Heart left ventricle (tissue), 16 donors: Measurements from ENCODE around the gene DNAAF5. TPM values are rescaled to one million over a fixed set of nuclear protein-coding genes. Genes with fewer than 3 reads are reported as not detected.
A peak's percentile ranks its signal among the peaks of the same experiment; 100 is the strongest.

Experiments used
- ATAC-seq, 4 donors: fragments of 200-7000 bp; cut with Tn5 transposase; one replicate each; pipeline ENCODE4 v1.9.1; 2020 to 2022; ENCODE audit warnings: moderate library complexity in 4 of 4, mild to moderate bottlenecking in 3 of 4, moderate number of reproducible peaks in 1 of 4
- DNase-seq, 5 donors: peaks; one replicate each; pipeline ENCODE4 v3.0.0-alpha.2; 2020
- H3K27ac ChIP-seq, 12 donors: fragments of 200-600 bp; sonication (generic) in 4 of 12; one replicate each; pipeline versions ENCODE4 v1.5.0 to v1.8.0; 2016 to 2022; ENCODE audit warnings: mild to moderate bottlenecking in 2 of 12
- H3K27me3 ChIP-seq, 9 donors: fragments of 200-600 bp; sonication (generic) in 2 of 9; one replicate each; pipeline versions ENCODE4 v1.5.1 to v1.8.0; 2016 to 2022; ENCODE audit warnings: mild to moderate bottlenecking in 3 of 9
- H3K36me3 ChIP-seq, 9 donors: fragments of 200-600 bp; sonication (generic) in 2 of 9; one replicate each; pipeline versions ENCODE4 v1.5.0 to v1.8.0; 2018 to 2022; ENCODE audit warnings: mild to moderate bottlenecking in 2 of 9
- H3K4me1 ChIP-seq, 12 donors: fragments of 200-600 bp; sonication (generic) in 4 of 12; one replicate each; pipeline versions ENCODE4 v1.5.0 to v1.8.0; 2016 to 2022; ENCODE audit warnings: mild to moderate bottlenecking in 3 of 12
- H3K4me3 ChIP-seq, 12 donors: fragments of 200-600 bp; sonication (generic) in 4 of 12; one replicate each; pipeline versions ENCODE4 v1.5.0 to v1.8.0; 2017 to 2022; ENCODE audit warnings: mild to moderate bottlenecking in 9 of 12, moderate library complexity in 4 of 12
- H3K9me3 ChIP-seq, 12 donors: fragments of 200-600 bp; sonication (generic) in 4 of 12; one replicate each; pipeline versions ENCODE4 v1.5.0 to v1.8.0; 2016 to 2022; ENCODE audit warnings: mild to moderate bottlenecking in 1 of 12
- POLR2A ChIP-seq, 2 donors: fragments of 450-650 bp; IDR thresholded peaks; one replicate each; pipeline ENCODE4 v1.6.1; 2017; ENCODE audit warnings: antibody characterized with exemption in 2 of 2, mild to moderate bottlenecking in 2 of 2, moderate library complexity in 2 of 2
- WGBS, 4 donors: extraction: QIAGEN DNeasy Blood & Tissue Kit in 2 of 4; methylation state at CpG; one replicate each; pipeline versions ENCODE4 v1.1.5 to v1.1.7; 2013 to 2018; 5-methylcytosine and 5-hydroxymethylcytosine counted together
- intact Hi-C, 10 donors: fragments of 100-400 bp; cut with DNase I; formaldehyde crosslinking; loops; one replicate each; pipeline versions ENCODE4 v1.11.1 to v1.14.2; 2022
- polyA plus RNA-seq, 2 donors: library from polyadenylated mRNA; stranded (reverse); fragments of 200-250 nt; gene quantifications; one replicate each; pipeline ENCODE4 v1.2.3, GENCODE V29; 2013
- total RNA-seq, 9 donors: library from RNA; depleted of rRNA in 2 of 9; stranded (reverse); fragments of >200 nt in 2 of 9; fragmentation: NEBNext Ultra II Directional in 3 of 9; extraction: Animal tissue kit (Norgen Biotek cat#: 25700) in 3 of 9; gene quantifications; one replicate each; pipeline versions ENCODE4 v1.1.0 to v1.2.4, GENCODE V29; 2016 to 2023
- TF ChIP-seq, protein P1 (sequence below), 12 donors: fragments of 200-600 bp; sonication (generic) in 4 of 12; IDR thresholded peaks; one replicate each; pipeline versions ENCODE4 v1.5.0 to v1.8.0; 2018 to 2022; ENCODE audit warnings: antibody characterized with exemption in 12 of 12, mild to moderate bottlenecking in 5 of 12
- donor health status: ischemic (EF 13 %, LVEDD 7.1; RV severe dilation, severe dysfunction).
- donor health status: healthy with polysubstance abuse.
- donor health status: DM: no; HTN: yes; CAD: no.
- donor health status: DM: no; HTN: no; CAD: no.
- donor health status: ischemic (EF 25% LVEDD 6.9; RV normal size, moderate dysfunction).
- donor health status: ischemic (EF 25% LVEDD 5.7; RV mildly dilated, moderate dysfunction).
- donor health status: healthy.
- donor health status: DM: yes; HTN: yes; CAD: no.
- donor health status: ischemic (EF 35%, LVEDD 5.7; RV mildly dilated, moderate dysfunction).
- donor health status: nonischemic (EF 11% LVEDD 7.7; RV severe dilation, severe dysfunction).
- donor health status: DM: yes; HTN: yes; CAD: no.
- donor health status: PGD.
- donor health status: ischemic (EF 29% LVEDD 5.4; RV normal size, mild dysfunction).
- donor health status: nonischemic (EF 23%, LVEDD 6.1; RV moderate dilation, normal function).

The DNAAF5 gene
- total and polyA plus RNA-seq, 11 donors = 7.2 to 45.8 (median 23.5) TPM

DNA sequence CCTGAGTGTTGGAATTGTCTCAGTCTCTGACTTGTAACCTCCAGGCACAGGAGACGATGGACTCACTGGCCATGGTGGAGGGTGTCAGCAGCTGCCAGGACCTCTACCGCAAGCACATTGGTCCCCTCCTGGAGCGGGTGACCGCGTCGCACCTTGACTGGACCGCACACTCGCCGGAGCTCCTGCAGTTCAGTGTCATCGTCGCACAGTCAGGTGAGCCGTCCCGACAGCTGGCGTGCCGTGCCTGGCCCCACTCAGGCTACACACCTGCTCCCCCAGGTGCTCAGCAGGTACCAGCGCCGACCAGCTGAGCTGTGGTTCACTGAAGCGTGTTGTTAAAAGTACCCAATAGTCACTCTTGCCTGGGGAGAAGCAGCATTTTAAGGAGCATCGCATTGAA, 37.3 kb downstream of the DNAAF5 start:
- no peaks in the 10 kb centered on the region for H3K9me3 ChIP-seq
- H3K4me3 ChIP-seq = no peak overlapping the region
- DNase-seq (no peak), ATAC-seq (no peak)
- 93 to 98% (median 97%) methylated on average over 13 to 19 of the region's 19 CpGs for WGBS, 4 donors
- no peaks in the 10 kb centered on the region for H3K27me3 ChIP-seq
- H3K27ac ChIP-seq = no peak overlapping the region
- intact Hi-C loops = no loop called here
- H3K4me1 ChIP-seq = peaks cover 0 to 3% (median under 1%) of the 10 kb centered on the region in 12 donors
- H3K36me3 ChIP-seq = peaks cover 3 to 78% (median 64%) of the 10 kb centered on the region in 9 donors
- no peak for TF ChIP-seq POLR2A (IDR thresholded peaks at IDR 0.05)
- TF ChIP-seq, protein P1, sequence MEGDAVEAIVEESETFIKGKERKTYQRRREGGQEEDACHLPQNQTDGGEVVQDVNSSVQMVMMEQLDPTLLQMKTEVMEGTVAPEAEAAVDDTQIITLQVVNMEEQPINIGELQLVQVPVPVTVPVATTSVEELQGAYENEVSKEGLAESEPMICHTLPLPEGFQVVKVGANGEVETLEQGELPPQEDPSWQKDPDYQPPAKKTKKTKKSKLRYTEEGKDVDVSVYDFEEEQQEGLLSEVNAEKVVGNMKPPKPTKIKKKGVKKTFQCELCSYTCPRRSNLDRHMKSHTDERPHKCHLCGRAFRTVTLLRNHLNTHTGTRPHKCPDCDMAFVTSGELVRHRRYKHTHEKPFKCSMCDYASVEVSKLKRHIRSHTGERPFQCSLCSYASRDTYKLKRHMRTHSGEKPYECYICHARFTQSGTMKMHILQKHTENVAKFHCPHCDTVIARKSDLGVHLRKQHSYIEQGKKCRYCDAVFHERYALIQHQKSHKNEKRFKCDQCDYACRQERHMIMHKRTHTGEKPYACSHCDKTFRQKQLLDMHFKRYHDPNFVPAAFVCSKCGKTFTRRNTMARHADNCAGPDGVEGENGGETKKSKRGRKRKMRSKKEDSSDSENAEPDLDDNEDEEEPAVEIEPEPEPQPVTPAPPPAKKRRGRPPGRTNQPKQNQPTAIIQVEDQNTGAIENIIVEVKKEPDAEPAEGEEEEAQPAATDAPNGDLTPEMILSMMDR (IDR thresholded peaks at IDR 0.05) = no peak

DNA sequence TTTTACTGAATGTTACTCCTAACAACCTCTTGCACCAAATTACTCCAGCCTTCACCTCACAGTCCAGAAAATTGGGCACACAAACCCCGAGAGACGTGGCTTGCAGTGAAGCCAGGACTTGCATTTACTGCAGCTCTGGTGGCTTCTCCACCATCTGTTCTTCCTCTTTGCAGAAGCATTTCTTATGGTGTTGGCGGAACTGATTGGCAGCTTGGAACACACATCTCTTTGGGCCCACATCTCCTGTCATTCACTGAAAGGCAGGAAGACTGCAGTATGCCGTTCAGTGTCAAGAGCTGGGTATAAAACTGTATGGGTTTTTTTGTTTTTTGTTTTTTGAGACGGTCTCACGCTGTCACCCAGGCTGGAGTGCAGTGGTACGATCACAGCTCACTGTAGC, 38.9 kb downstream of the DNAAF5 start:
- 93 to 98% (median 96%) methylated on average over 7 of the region's 7 CpGs for WGBS, 4 donors

DNA sequence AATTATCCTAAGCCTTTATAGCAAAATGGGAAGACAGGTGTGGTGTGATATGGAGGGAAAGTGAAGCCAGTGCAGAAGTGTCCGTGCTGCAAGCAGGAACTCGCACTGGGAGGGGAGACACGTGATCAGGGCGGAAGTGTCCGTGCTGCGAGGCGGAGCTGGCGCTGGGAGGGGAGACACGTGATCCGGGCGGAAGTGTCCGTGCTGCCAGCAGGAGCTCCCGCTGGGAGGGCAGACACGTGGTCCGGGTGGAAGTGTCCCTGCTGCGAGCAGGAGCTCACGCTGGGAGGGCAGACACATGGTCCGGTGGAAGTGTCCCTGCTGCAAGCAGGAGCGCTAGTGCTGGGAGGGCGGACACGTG, 41.1 kb downstream of the DNAAF5 start:
- no peak for ATAC-seq
- intact Hi-C loops = no loop called here
- Histone ChIP-seq H3K4me3 (no peak overlapping the region), H3K4me1 (peaks cover 0 to 36% (median 23%) of the 10 kb centered on the region in 12 donors), H3K9me3 (no peaks in the 10 kb centered on the region), H3K27ac (no peak overlapping the region), H3K36me3 (peaks cover 3 to 50% (median 41%) of the 10 kb centered on the region in 9 donors), H3K27me3 (no peaks in the 10 kb centered on the region)
- TF ChIP-seq POLR2A (IDR thresholded peaks at IDR 0.05) = no peak
- TF ChIP-seq, protein P1 (IDR thresholded peaks at IDR 0.05) = no peak
- WGBS, 4 donors = 80 to 94% (median 85%) methylated on average over 19 to 21 of the region's 21 CpGs
- no peak for DNase-seq

More for the DNA sequence above, 38.9 kb downstream of the DNAAF5 start:
- H3K27ac ChIP-seq = no peak overlapping the region
- peaks cover 0 to 16% (median 7%) of the 10 kb centered on the region in 12 donors for H3K4me1 ChIP-seq
- ATAC-seq = no peak
- no peaks in the 10 kb centered on the region for H3K9me3 ChIP-seq
- DNase-seq = no peak
- peaks cover 3 to 65% (median 55%) of the 10 kb centered on the region in 9 donors for H3K36me3 ChIP-seq
- TF ChIP-seq, protein P1 (IDR thresholded peaks at IDR 0.05) = no peak
- TF ChIP-seq POLR2A (IDR thresholded peaks at IDR 0.05) = no peak
- intact Hi-C loops = no loop called here
- no peak overlapping the region for H3K4me3 ChIP-seq
- no peaks in the 10 kb centered on the region for H3K27me3 ChIP-seq

DNA sequence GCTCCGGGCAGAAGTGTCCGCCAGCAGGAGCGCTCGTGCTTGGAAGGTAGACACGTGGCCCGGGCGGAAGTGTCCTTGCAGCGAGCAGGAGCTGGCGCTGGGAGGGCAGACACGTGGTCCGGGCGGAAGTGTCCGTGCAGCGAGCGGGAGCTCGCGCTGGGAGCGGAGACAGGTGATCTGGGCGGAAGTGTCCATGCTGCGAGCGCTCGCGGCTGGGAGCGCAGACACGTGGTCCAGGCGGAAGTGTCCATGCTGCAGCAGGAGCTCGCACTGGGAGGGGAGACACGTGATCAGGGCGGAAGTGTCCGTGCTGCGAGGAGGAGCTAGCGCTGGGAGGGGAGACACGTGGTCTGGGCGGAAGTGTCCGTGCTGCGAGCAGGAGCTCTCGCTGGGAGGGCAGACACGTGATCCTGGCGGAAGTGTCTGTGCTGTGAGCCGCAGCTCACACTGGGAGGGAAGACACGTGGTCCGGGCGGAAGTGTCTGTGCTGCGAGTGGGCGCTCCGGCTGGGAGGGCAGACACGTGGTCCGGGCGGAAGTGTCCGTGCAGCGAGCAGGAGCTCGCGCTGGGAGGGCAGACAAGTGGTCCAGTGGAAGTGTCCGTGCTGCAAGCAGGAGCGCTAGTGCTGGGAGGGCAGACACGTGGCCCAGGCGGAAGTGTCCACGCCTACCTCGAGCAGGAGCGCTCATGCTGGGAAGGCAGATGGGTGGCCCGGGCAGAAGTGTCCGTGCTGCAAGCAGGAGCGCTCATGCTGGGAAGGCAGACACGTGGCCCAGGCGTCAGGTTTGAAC, 41.6 kb downstream of the DNAAF5 start:
- peaks cover 3 to 50% (median 38%) of the 10 kb centered on the region in 9 donors for H3K36me3 ChIP-seq
- no peaks in the 10 kb centered on the region for H3K27me3 ChIP-seq
- TF ChIP-seq, protein P1 (IDR thresholded peaks at IDR 0.05) = no peak
- no peak for TF ChIP-seq POLR2A (IDR thresholded peaks at IDR 0.05)
- 87 to 94% (median 91%) methylated on average over 65 of the region's 65 CpGs for WGBS, 4 donors
- H3K4me1 ChIP-seq = peaks cover 0 to 36% (median 23%) of the 10 kb centered on the region in 12 donors
- ATAC-seq = no peak
- H3K9me3 ChIP-seq = no peaks in the 10 kb centered on the region
- H3K4me3 ChIP-seq = no peak overlapping the region
- peak in 1 of 5 donors; percentile 60 for DNase-seq
- intact Hi-C loops = no loop called here
- peak overlapping the region in 5 of 12 donors; percentile 6 to 34 (median 30) for H3K27ac ChIP-seq
